Stimulated activated CD4-positive, alpha-beta T cell treated with anti-CD3 and anti-CD28 coated beads, Interleukin-1b, Interleukin-23, amount 100 ng/mL, for 1 hour (primary cell): ENCODE data around the gene PTGDR2.

Source experiments
- DNase-seq, 2 donors: peaks; one replicate each; pipeline ENCODE4 v3.0.0-alpha.2; 2020; ENCODE audit warnings: low read depth in 2 of 2

Gene PTGDR2

DNA sequence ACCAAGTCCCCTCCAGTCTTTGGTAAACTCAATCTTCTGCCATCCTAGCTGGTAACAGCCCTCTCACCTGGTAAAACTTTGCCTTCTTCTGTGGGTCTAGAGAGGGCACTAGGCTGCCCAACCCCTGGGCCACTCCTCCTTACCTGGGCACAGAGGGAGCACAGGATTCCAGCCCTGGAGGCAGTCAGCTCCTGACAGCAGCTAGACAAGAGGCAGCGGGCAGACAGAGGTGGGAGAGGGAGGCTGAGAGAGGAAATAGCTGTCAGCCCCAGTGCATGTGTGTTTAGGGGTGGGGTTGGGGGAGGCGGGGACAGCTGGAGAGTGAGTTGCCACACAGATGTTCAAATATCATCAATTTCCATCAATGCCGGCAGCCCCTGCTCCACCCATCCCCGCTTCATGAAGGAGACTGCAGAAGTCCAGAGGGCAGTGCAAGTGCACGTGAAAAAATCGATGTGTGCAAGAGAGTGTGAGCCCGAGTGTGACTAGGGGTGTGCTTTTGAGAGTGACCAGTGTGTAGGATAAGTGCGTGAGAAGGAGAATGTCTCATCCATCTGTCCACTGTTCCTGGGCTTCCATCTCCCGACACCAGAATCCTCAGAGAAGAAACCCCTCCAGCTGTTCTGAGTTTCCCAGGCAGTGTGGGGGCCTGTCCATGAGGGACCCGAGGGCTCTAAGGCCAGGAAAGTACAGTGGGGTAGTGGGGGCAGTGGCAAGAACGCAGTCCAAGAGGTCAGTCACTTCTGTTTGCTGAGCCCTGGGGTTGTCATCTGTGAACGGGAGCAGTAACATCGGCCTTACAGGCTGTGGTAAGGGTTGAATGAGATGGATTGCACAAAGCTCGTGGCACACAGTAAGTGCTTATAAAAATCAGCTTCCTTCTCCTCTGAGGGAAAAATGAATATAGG lies at the start of gene PTGDR2:
Gene PTGDR2, minus strand, starts transcription at position 225 of the 908 bp plus-strand sequence. CDS start 2,228 bp downstream, outside the sequence.
- no peak for DNase-seq

DNA sequence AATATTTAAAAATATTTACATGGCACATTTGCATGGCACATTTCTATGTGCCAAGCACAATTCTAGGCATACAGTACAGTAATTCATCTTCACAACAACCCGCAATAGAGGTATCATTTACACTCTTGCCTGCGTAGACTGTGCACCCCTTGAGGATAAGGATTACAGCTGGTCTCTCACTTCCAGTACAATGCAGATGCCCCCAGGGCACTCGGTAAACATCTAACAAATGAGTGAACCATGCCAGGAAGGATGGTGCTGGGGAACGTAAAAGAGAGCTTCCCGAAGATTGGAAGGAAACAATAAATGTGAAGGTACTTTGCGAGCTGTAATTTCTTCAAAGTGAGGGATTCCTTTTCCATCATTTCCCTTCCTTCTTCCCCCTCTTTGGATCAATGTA lies 49.3 kb upstream of the PTGDR2 start:
- DNase-seq, result no peak

DNA sequence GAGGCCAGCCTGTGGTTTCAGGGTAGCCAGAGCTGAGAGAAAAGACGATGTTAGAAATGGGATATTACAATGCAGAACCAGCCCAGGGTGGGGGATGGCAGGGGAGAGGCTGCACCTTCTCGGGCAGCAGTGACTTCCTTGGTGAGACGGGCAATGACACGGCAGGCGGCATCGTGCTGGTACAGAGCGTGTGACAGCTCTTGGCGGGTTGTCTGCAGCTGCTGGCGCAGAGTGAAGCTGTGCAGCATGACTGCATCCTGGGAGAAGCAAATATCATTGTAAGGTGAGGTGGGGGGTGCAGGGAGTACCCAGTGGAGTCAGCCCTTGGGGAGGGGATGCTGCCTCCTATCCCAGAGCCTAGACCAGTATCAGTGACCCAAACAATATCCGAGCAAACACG lies 46.9 kb upstream of the PTGDR2 start:
- no peak for DNase-seq

GRCh38 chr11:60900673-60901404 lies 45.1 kb upstream of the PTGDR2 start:
- DNase-seq, result no peak

GRCh38 chr11:60899977-60900376 lies 44.2 kb upstream of the PTGDR2 start:
- DNase-seq, result no peak

DNA sequence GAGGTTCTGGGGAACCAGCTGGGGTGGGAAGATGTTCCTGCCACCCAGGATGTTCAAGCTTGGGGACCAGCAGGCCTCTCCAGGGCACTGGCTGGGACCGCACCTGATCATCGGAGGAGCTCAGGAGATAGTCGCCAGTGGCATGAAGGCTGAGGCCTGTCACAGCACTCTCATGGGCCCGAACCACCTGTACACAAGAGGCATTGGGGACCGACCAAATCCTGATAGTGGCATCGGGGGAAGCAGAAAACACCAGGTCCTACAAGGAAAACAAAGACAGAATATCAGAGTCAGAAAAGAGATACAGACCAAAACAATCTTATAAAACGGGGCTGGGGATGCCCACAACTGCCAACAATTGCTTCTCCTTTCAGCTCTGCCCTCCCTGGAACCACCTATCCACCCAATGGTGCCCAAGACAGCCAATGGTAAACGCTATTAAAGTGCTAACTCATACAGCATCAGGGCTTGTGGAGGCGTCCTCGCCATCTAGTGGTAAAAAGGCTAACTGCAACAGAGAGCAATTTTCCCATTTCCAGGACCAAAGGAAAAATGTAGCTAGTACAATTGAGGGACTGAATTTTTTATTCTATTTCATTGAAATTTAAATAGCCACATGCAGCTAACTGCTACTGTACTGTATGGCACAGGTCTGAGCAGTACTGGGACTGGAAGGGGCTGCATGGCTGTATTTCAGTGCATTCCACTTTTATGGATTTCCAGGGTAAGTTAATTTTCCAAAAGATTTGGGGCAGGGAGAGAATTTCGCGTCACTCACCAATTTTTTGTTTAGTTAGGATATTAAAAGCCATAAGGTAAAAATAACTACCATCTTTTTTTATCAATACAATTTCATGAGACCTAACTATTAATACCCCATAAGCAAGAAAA lies 43.5 kb upstream of the PTGDR2 start:
- DNase-seq, result no peak

GRCh38 chr11:60897496-60897895 lies 41.7 kb upstream of the PTGDR2 start:
- no peak for DNase-seq

- no peak for DNase-seq
Measured at GRCh38 chr11:60895687-60896086, 39.9 kb upstream of the PTGDR2 start.

GRCh38 chr11:60891103-60891741 lies 35.5 kb upstream of the PTGDR2 start:
- DNase-seq, result no peak

DNA sequence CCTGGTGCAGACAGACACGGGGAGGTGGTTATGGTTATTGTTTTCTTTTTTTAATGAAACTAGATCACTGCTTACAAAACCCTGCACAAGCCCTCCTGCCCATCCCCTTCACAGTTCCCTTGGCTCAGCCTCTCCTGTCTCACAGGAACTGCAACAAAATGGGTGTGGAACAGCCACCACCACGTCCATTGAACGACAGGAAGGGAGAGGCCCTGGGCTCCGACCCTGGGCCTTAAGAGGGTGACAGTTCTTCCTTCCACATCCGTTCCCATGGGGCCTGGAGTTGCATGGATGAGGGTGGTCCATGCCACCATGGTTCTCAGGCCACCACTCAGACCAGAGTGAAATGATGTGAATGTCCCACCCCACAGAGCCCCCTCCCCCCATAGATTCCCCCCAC lies 34.9 kb upstream of the PTGDR2 start:
- no peak for DNase-seq

- DNase-seq, result no peak
Measured at GRCh38 chr11:60889869-60890311, 34.1 kb upstream of the PTGDR2 start.

GRCh38 chr11:60887556-60887955 lies 31.8 kb upstream of the PTGDR2 start:
- DNase-seq, result no peak

DNA sequence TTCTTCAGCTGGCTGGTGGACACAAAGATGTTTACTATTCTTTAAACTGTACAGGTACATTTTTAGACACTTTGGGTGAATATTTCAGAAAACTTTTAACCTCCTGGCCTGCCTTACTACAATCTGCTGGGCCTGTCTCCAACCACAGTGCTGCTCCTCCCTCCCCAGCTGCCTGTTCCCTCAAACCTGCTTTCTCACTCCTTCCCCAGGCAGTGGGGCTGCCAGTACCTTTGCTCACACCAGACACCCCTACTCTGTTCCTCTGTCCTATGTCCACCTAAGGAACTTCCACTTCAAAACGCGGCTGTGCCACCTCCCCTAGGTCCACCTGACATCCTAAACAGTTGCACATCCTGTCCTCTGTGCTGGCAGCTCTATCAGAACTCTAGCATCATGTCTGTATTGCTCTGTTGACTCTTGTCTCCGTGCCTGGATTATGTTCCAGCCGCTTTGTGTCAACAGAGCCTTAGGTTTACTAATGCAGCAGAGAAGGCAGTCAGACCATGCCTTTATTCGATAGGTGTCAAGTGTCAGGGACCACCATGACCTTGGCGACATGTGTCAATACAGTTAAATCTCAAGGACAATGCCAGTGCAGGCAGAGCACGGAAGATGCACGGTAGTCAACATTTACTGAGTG lies 25.0 kb upstream of the PTGDR2 start:
- no peak for DNase-seq

GRCh38 chr11:60879971-60880588 lies 24.3 kb upstream of the PTGDR2 start:
- DNase-seq, result no peak

DNA sequence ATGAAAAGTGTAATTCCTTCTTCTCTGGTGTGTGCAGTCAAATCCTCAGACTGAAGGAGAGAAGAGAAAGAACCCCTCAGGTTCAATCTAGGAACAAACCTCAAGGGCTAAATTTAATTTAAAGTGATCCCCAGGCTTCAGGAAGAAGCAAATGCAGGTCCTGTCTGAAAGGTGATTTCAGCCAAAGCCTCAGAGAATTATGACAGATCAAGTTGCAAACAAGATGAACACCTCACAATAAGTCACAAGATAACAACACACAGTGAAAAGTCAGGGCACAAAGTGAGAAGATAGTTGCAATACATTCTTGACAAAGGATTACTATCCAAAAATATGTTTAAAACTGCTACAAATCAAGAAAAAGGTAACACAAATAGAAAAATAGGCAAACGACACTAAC lies 23.4 kb upstream of the PTGDR2 start:
- DNase-seq, result no peak

- no peak for DNase-seq
Measured at GRCh38 chr11:60878245-60879101, 22.7 kb upstream of the PTGDR2 start.

DNA sequence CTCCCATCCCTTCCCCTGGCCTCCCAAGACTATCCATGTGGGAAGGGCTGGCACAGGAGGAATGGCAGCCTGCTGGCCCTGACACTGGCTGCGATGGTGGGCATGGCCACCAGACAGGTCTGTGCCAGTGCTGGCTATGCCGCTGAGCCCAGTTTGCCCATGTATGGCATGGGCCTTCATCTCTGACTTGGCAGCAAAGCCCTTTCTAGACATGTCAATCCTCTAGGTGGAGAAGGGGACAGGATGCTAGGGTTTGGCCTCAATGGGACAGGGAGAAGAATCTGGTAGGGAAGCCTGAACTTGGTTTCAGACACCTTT lies 20.4 kb upstream of the PTGDR2 start:
- no peak for DNase-seq

GRCh38 chr11:60875366-60876167 lies 19.8 kb upstream of the PTGDR2 start:
- DNase-seq, result no peak
